Naive B cell (primary cell): Measurements from ENCODE around the gene STK32C. TPM values are rescaled to one million over a fixed set of nuclear protein-coding genes. Genes with fewer than 3 reads are reported as not detected.

Source experiments
- ATAC-seq, 2 donors: fragments of 150-1000 bp; cut with Tn5 transposase; 2 replicates each; pipeline ENCODE4 v1.10.0; 2021; ENCODE audit warnings: low read depth in 2 of 2, mild to moderate bottlenecking in 2 of 2, moderate library complexity in 2 of 2
- DNase-seq: peaks from one replicate; pipeline ENCODE4 v3.0.0; 2022
- H3K27ac Mint-ChIP-seq, 6 donors: one replicate each; pipeline ENCODE4 v1.8.0; 2020 to 2022; ENCODE audit warnings: mild to moderate bottlenecking in 6 of 6, mixed read lengths in 6 of 6, moderate library complexity in 5 of 6, inconsistent platforms in 2 of 6
- H3K27me3 Mint-ChIP-seq, 3 donors: one replicate each; pipeline ENCODE4 v1.8.0; 2021 to 2022; ENCODE audit warnings: mixed read lengths in 3 of 3, mild to moderate bottlenecking in 1 of 3
- H3K36me3 Mint-ChIP-seq, 2 donors: one replicate each; pipeline ENCODE4 v1.8.0; 2020 to 2022; ENCODE audit warnings: mixed read lengths in 2 of 2, inconsistent platforms in 1 of 2, mild to moderate bottlenecking in 1 of 2
- H3K4me1 Mint-ChIP-seq, 3 donors: one replicate each; pipeline ENCODE4 v1.8.0; 2020 to 2022; ENCODE audit warnings: mixed read lengths in 3 of 3, inconsistent platforms in 1 of 3, mild to moderate bottlenecking in 1 of 3, moderate library complexity in 1 of 3
- H3K4me3 Mint-ChIP-seq, 8 donors: one replicate each; pipeline ENCODE4 v1.8.0; 2020 to 2022; ENCODE audit warnings: mild to moderate bottlenecking in 8 of 8, mixed read lengths in 8 of 8, moderate library complexity in 8 of 8, inconsistent platforms in 2 of 8
- H3K9me3 Mint-ChIP-seq, 7 donors: one replicate each; pipeline ENCODE4 v1.8.0; 2020 to 2022; ENCODE audit warnings: mixed read lengths in 7 of 7, mild to moderate bottlenecking in 5 of 7, inconsistent platforms in 2 of 7, moderate library complexity in 1 of 7
- polyA plus RNA-seq, 6 donors: library from polyadenylated mRNA; unstranded; fragments of 300-500 nt; fragmentation: Illumina TruSeq; gene quantifications; one replicate each; pipeline ENCODE4 v1.2.3, GENCODE V29; 2021; ENCODE audit warnings: low read depth in 6 of 6

STK32C gene
- polyA plus RNA-seq, 6 donors from 2014 or later: 5.7 to 9.5 (median 7.2) TPM

- H3K9me3 Mint-ChIP-seq: no peaks in the 10 kb centered on the region
- no peak overlapping the region for H3K27ac Mint-ChIP-seq
- no peak for ATAC-seq
- DNase-seq: no peak
- H3K4me1 Mint-ChIP-seq: peaks cover 0 to 1% (median 0%) of the 10 kb centered on the region in 3 donors
- no peak overlapping the region for H3K4me3 Mint-ChIP-seq
- H3K36me3 Mint-ChIP-seq: no peaks in the 10 kb centered on the region
- H3K27me3 Mint-ChIP-seq: no peaks in the 10 kb centered on the region
Measured at GRCh38 chr10:132254841-132255240, 52.9 kb downstream of the STK32C start.

GRCh38 chr10:132253092-132253687 is 54.6 kb downstream of the STK32C start:
- Mint-ChIP-seq H3K27me3 (no peaks in the 10 kb centered on the region), H3K4me3 (no peak overlapping the region), H3K27ac (peak overlapping the region in 1 of 6 donors; percentile 24), H3K9me3 (no peaks in the 10 kb centered on the region), H3K4me1 (peaks cover 0 to 4% (median 0%) of the 10 kb centered on the region in 3 donors), H3K36me3 (no peaks in the 10 kb centered on the region)
- DNase-seq (no peak), ATAC-seq (no peak)

GRCh38 chr10:132252412-132252811 is 55.3 kb downstream of the STK32C start:
- Mint-ChIP-seq H3K36me3 (no peaks in the 10 kb centered on the region), H3K27ac (no peak overlapping the region), H3K9me3 (no peaks in the 10 kb centered on the region), H3K4me1 (peaks cover 0 to 4% (median 0%) of the 10 kb centered on the region in 3 donors), H3K4me3 (no peak overlapping the region), H3K27me3 (no peaks in the 10 kb centered on the region)
- no peak for DNase-seq
- ATAC-seq: no peak

- peaks cover 0 to 4% (median 0%) of the 10 kb centered on the region in 3 donors for H3K4me1 Mint-ChIP-seq
- DNase-seq (no peak), ATAC-seq (no peak)
- H3K36me3 Mint-ChIP-seq: no peaks in the 10 kb centered on the region
- no peaks in the 10 kb centered on the region for H3K9me3 Mint-ChIP-seq
- no peak overlapping the region for H3K4me3 Mint-ChIP-seq
- H3K27me3 Mint-ChIP-seq: no peaks in the 10 kb centered on the region
- no peak overlapping the region for H3K27ac Mint-ChIP-seq
Measured at GRCh38 chr10:132251928-132252327, 55.8 kb downstream of the STK32C start.

- H3K27ac Mint-ChIP-seq: peak overlapping the region in 1 of 6 donors; percentile 69
- peaks cover 0 to 4% (median 0%) of the 10 kb centered on the region in 3 donors for H3K4me1 Mint-ChIP-seq
- H3K9me3 Mint-ChIP-seq: no peaks in the 10 kb centered on the region
Measured at GRCh38 chr10:132250481-132251475, 57.0 kb downstream of the STK32C start.

GRCh38 chr10:132249824-132250375 is 57.9 kb downstream of the STK32C start:
- Mint-ChIP-seq H3K36me3 (no peaks in the 10 kb centered on the region), H3K9me3 (no peaks in the 10 kb centered on the region), H3K4me3 (no peak overlapping the region), H3K4me1 (peaks cover 0 to 4% (median 0%) of the 10 kb centered on the region in 3 donors), H3K27ac (no peak overlapping the region), H3K27me3 (no peaks in the 10 kb centered on the region)
- ATAC-seq (no peak), DNase-seq (no peak)

More at GRCh38 chr10:132250481-132251475, 57.0 kb downstream of the STK32C start:
- H3K4me3 Mint-ChIP-seq: no peak overlapping the region
- H3K36me3 Mint-ChIP-seq: no peaks in the 10 kb centered on the region
- ATAC-seq (no peak), DNase-seq (no peak)
- no peaks in the 10 kb centered on the region for H3K27me3 Mint-ChIP-seq

- H3K4me3 Mint-ChIP-seq: peak overlapping the region in 2 of 8 donors; percentile 53 to 67
- no peaks in the 10 kb centered on the region for H3K27me3 Mint-ChIP-seq
- no peaks in the 10 kb centered on the region for H3K36me3 Mint-ChIP-seq
- peaks cover 0 to 4% (median 0%) of the 10 kb centered on the region in 3 donors for H3K4me1 Mint-ChIP-seq
- no peak overlapping the region for H3K27ac Mint-ChIP-seq
- H3K9me3 Mint-ChIP-seq: no peaks in the 10 kb centered on the region
- ATAC-seq (no peak), DNase-seq (no peak)
Measured at GRCh38 chr10:132249226-132249724, 58.5 kb downstream of the STK32C start.

- ATAC-seq (peak; percentile 30 to 46), DNase-seq (peak; percentile 46)
- H3K4me1 Mint-ChIP-seq: peaks cover 0 to 4% (median 0%) of the 10 kb centered on the region in 3 donors
- H3K36me3 Mint-ChIP-seq: no peaks in the 10 kb centered on the region
- no peak overlapping the region for H3K27ac Mint-ChIP-seq
- no peaks in the 10 kb centered on the region for H3K27me3 Mint-ChIP-seq
- no peaks in the 10 kb centered on the region for H3K9me3 Mint-ChIP-seq
- peak overlapping the region in 6 of 8 donors; percentile 19 to 78 (median 48) for H3K4me3 Mint-ChIP-seq
Measured at GRCh38 chr10:132248455-132249225, 59.1 kb downstream of the STK32C start.

GRCh38 chr10:132247943-132248342 is 59.8 kb downstream of the STK32C start:
- peak overlapping the region in 2 of 8 donors; percentile 16 to 75 for H3K4me3 Mint-ChIP-seq
- ATAC-seq: no peak
- H3K36me3 Mint-ChIP-seq: no peaks in the 10 kb centered on the region
- peak overlapping the region in 2 of 6 donors; percentile 38 to 76 for H3K27ac Mint-ChIP-seq
- no peaks in the 10 kb centered on the region for H3K9me3 Mint-ChIP-seq
- no peaks in the 10 kb centered on the region for H3K27me3 Mint-ChIP-seq
- no peak for DNase-seq
- H3K4me1 Mint-ChIP-seq: peaks cover 0 to 4% (median 0%) of the 10 kb centered on the region in 3 donors

GRCh38 chr10:132246296-132246695 is 61.5 kb downstream of the STK32C start:
- ATAC-seq: no peak
- Mint-ChIP-seq H3K27me3 (no peaks in the 10 kb centered on the region), H3K9me3 (no peaks in the 10 kb centered on the region), H3K36me3 (no peaks in the 10 kb centered on the region), H3K4me1 (peaks cover 0 to 4% (median 0%) of the 10 kb centered on the region in 3 donors), H3K4me3 (no peak overlapping the region), H3K27ac (no peak overlapping the region)
- no peak for DNase-seq

- Mint-ChIP-seq H3K27me3 (no peaks in the 10 kb centered on the region), H3K4me1 (peaks cover 0 to 4% (median 0%) of the 10 kb centered on the region in 3 donors), H3K4me3 (no peak overlapping the region), H3K27ac (peak overlapping the region in 2 of 6 donors; percentile 37 to 45), H3K9me3 (no peaks in the 10 kb centered on the region), H3K36me3 (no peaks in the 10 kb centered on the region)
- DNase-seq (no peak), ATAC-seq (no peak)
Measured at GRCh38 chr10:132245056-132245455, 62.7 kb downstream of the STK32C start.

GRCh38 chr10:132243626-132244025 is 64.1 kb downstream of the STK32C start:
- ATAC-seq: no peak
- no peak overlapping the region for H3K4me3 Mint-ChIP-seq
- H3K9me3 Mint-ChIP-seq: no peaks in the 10 kb centered on the region
- H3K27ac Mint-ChIP-seq: no peak overlapping the region
- H3K27me3 Mint-ChIP-seq: no peaks in the 10 kb centered on the region
- no peaks in the 10 kb centered on the region for H3K4me1 Mint-ChIP-seq
- H3K36me3 Mint-ChIP-seq: no peaks in the 10 kb centered on the region
- no peak for DNase-seq

GRCh38 chr10:132243141-132243540 is 64.6 kb downstream of the STK32C start:
- Mint-ChIP-seq H3K27ac (no peak overlapping the region), H3K36me3 (no peaks in the 10 kb centered on the region), H3K9me3 (no peaks in the 10 kb centered on the region), H3K27me3 (no peaks in the 10 kb centered on the region), H3K4me3 (no peak overlapping the region), H3K4me1 (no peaks in the 10 kb centered on the region)
- ATAC-seq (no peak), DNase-seq (no peak)
